Esophagus muscularis mucosa (tissue), 4 donors: Measurements from ENCODE around the gene ARHGAP23. TPM values are rescaled to one million over a fixed set of nuclear protein-coding genes. Genes with fewer than 3 reads are reported as not detected.

Experiments used
- DNase-seq: peaks from one replicate; pipeline ENCODE4 v3.0.0-alpha.2; 2017; ENCODE audit errors: extremely low spot score
- H3K27ac ChIP-seq, 4 donors: fragments of 200-600 bp; sonication (generic); replicated peaks in 1 of 4; 1 replicate in 3 of 4; 2 replicates in 1 of 4; pipeline ENCODE4 v1.5.1; 2016 to 2019; ENCODE audit warnings: mild to moderate bottlenecking in 1 of 4
- H3K27me3 ChIP-seq, 4 donors: fragments of 200-600 bp; sonication (generic); one replicate each; pipeline versions ENCODE4 v1.5.1 to v1.6.0; 2016 to 2019
- H3K36me3 ChIP-seq, 4 donors: fragments of 200-600 bp; sonication (generic); one replicate each; pipeline ENCODE4 v1.5.1; 2016 to 2019
- H3K4me1 ChIP-seq, 4 donors: fragments of 200-600 bp; sonication (generic); one replicate each; pipeline ENCODE4 v1.5.1; 2016 to 2019
- H3K4me3 ChIP-seq, 4 donors: fragments of 200-600 bp; sonication (generic); 1 replicate in 2 of 4; 2 replicates in 2 of 4; pipeline ENCODE4 v1.5.1; 2016 to 2019; ENCODE audit warnings: mild to moderate bottlenecking in 4 of 4, moderate library complexity in 1 of 4
- H3K9me3 ChIP-seq, 4 donors: fragments of 200-600 bp; sonication (generic); 1 replicate in 3 of 4; 2 replicates in 1 of 4; pipeline ENCODE4 v1.5.1; 2016 to 2019
- EP300 ChIP-seq: sonication (generic); formaldehyde crosslinking; IDR thresholded peaks from one replicate; pipeline ENCODE4 v1.6.1; 2017; ENCODE audit warnings: antibody characterized with exemption
- POLR2A ChIP-seq: fragments of 450-650 bp; IDR thresholded peaks from one replicate; pipeline ENCODE4 v1.6.1; 2017; ENCODE audit warnings: antibody characterized with exemption, moderate library complexity, mild to moderate bottlenecking, low read depth
- POLR2AphosphoS5 ChIP-seq, 2 donors: sonication (generic); formaldehyde crosslinking; IDR thresholded peaks; one replicate each; pipeline ENCODE4 v1.6.1; 2017; ENCODE audit warnings: antibody characterized with exemption in 2 of 2
- whole genome bisulfite sequencing: methylation state at CpG from one replicate; pipeline ENCODE4 v1.1.5; 2018; 5-methylcytosine and 5-hydroxymethylcytosine counted together
- intact Hi-C: fragments of 100-400 bp; cut with DNase I; formaldehyde crosslinking; loops from one replicate; pipeline ENCODE4 v1.15.1; 2023
- total RNA-seq, 4 donors: library from RNA; depleted of rRNA; stranded (reverse); fragments of >200 nt; gene quantifications; one replicate each; pipeline versions ENCODE4 v1.1.0 to v1.2.1, GENCODE V29; 2016
- TF ChIP-seq, protein P1 (sequence below), 3 experiments: fragments of 200-600 bp in 2 of 3; fragments of 450-650 bp in 1 of 3; sonication (generic) in 2 of 3; IDR thresholded peaks; one replicate each; pipeline ENCODE4 v1.5.1; 2017 to 2019; ENCODE audit warnings: antibody characterized with exemption in 3 of 3, mild to moderate bottlenecking in 2 of 3, moderate library complexity in 1 of 3

Gene ARHGAP23
- total RNA-seq, 4 donors from 2014 or later, result 58.6 to 150 (median 104) TPM

DNA sequence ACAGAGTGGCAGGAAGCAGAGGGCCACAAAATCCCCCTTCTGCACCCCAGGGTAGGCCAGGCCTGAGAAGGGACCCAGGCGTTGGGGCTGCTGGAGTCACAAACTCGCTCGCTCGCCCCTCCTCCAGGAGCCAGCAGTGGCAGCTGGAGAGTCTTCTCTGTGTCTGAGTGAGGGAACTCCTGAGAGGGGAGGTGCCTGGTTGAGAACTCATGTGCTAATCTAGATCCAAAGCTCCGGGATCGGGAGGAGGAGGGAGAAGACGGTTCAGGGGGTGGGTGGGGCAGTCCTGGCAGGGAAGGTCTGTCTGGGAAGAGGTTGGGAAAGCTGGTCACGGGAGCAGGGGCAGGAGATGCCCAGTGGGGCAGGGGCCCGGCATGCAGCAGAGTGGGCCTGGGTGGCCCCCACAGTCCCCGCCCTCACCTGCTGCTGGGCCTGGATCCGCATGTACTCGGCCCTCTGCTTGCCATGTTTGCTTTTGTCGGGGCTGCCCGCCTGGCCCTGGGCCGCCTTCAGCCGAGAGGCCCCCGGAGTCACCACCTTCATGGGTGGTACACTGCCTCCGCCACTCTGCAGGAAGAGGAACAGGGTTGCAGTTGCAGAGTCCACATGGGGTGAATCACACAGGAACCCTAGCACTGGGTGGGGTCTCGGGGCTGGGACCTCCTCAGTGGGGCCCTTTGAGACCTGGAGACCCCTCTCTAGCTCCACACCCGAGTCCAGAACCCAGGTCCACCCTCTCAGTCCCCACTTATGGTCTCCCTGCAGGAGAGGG, 115.3 kb downstream of the ARHGAP23 start:
- H3K4me3 ChIP-seq, result no peak overlapping the region
- no peaks in the 10 kb centered on the region for H3K36me3 ChIP-seq
- no peaks in the 10 kb centered on the region for H3K4me1 ChIP-seq
- no peaks in the 10 kb centered on the region for H3K9me3 ChIP-seq
- intact Hi-C loops, result no loop called here
- WGBS, result 81% methylated on average over 8 of the region's 20 CpGs
- H3K27me3 ChIP-seq, result peaks cover 0 to 70% (median 0%) of the 10 kb centered on the region in 4 donors
- no peak for DNase-seq
- no peak overlapping the region for H3K27ac ChIP-seq
- TF ChIP-seq POLR2A, result no peak

DNA sequence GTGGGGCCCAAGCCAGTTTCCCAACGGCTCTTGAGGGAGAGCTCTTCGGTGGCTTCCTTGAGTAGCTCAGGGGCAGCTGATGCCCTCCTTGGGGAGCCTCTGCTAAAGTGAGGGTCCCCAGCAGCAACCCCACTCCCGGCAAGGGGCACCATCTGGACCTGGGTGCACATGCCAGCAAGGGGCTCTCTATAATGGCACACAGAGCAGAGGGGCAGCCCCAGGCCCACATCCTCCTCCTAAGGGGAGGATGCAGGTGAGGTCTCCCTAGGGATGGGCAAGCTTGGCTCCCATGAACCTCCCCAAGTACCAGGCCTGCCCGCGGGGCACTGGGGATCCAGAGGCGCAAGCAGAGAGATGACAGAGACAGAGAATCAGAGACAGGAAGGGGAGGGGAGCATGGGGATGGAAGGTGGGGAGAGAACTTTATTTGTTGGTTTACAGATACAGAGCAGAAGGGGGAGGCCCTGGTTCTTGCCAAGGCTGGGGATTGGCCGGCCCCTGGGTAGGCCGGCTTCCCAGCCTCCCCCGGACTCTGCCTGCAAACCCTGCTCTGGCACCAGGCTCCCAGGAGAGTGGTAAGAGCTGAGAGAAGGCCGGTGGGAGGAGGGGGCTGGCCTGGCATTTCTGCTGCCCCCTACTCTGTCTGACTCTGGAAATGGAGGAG, 116.0 kb downstream of the ARHGAP23 start:
- 91% methylated on average over 7 of the region's 10 CpGs for WGBS
- Histone ChIP-seq H3K27me3 (peaks cover 0 to 73% (median 0%) of the 10 kb centered on the region in 4 donors), H3K4me1 (no peaks in the 10 kb centered on the region), H3K4me3 (no peak overlapping the region), H3K27ac (no peak overlapping the region), H3K9me3 (no peaks in the 10 kb centered on the region), H3K36me3 (no peaks in the 10 kb centered on the region)
- no peak for DNase-seq
- TF ChIP-seq POLR2AphosphoS5 (IDR thresholded peaks at IDR 0.05) (no peak), POLR2A (no peak), EP300 (no peak)
- TF ChIP-seq, protein P1, sequence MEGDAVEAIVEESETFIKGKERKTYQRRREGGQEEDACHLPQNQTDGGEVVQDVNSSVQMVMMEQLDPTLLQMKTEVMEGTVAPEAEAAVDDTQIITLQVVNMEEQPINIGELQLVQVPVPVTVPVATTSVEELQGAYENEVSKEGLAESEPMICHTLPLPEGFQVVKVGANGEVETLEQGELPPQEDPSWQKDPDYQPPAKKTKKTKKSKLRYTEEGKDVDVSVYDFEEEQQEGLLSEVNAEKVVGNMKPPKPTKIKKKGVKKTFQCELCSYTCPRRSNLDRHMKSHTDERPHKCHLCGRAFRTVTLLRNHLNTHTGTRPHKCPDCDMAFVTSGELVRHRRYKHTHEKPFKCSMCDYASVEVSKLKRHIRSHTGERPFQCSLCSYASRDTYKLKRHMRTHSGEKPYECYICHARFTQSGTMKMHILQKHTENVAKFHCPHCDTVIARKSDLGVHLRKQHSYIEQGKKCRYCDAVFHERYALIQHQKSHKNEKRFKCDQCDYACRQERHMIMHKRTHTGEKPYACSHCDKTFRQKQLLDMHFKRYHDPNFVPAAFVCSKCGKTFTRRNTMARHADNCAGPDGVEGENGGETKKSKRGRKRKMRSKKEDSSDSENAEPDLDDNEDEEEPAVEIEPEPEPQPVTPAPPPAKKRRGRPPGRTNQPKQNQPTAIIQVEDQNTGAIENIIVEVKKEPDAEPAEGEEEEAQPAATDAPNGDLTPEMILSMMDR (IDR thresholded peaks at IDR 0.05), result no peak
- intact Hi-C loops, result no loop called here

DNA sequence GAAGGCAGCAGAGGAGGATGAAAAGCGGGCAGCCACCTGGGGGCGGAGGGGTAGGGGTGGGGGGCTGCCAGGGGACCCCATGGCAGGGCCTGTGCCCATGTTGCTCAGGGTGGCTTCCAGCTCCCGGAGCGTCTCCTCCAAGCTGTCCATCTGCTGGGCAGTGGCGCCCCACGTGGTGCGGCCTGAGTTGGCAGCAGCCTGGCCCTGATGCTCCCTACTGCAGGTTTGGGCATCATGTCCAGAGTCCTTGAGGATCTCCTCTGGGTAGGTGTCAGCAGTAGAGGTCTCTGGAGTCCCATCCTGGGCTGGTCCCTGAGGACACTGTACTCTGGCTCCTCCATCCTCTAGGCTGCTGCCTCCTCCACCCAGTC, 116.6 kb downstream of the ARHGAP23 start:
- WGBS, result 96% methylated on average over 4 of the region's 7 CpGs
- Histone ChIP-seq H3K27ac (no peak overlapping the region), H3K9me3 (no peaks in the 10 kb centered on the region), H3K4me1 (no peaks in the 10 kb centered on the region), H3K27me3 (peaks cover 0 to 69% (median 0%) of the 10 kb centered on the region in 4 donors), H3K4me3 (no peak overlapping the region), H3K36me3 (no peaks in the 10 kb centered on the region)
- intact Hi-C loops, result no loop called here
- TF ChIP-seq POLR2AphosphoS5 (IDR thresholded peaks at IDR 0.05) (no peak), EP300 (no peak), POLR2A (no peak)
- TF ChIP-seq, protein P1 (IDR thresholded peaks at IDR 0.05), result no peak
- no peak for DNase-seq

DNA sequence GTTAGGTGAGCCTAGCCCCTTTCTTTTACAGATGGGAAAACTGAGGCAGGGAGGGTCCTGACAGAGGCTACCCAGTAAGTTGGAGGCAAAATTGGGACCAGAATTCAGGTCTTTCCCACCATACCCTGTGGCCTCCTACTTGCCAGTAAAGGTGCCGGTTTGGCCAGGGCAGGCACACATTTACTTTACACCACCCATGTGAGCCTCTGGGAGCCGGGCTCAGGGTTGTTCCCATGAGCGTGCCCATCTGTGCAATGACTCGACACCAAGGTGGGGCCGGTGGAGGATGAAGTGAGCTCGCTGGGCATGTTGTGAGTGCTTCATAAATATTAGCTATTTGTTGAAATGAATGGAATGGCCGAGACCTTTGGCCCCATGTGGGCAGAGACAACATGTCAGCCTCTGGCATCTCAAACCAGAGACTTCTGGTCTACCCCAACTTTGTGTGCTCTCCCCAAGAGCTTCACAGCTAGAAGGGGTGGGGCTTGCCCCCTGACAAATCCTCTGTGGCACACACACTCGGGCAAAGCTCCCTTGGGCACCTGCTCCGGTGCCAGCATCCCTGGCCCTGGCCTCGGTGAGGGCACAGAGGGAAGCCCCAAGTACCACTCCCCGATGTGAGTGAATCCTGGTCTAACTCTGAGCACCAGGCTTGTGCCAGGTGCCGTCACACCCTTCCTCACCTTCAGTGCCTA, 117.4 kb downstream of the ARHGAP23 start:
- Histone ChIP-seq H3K27ac (no peak overlapping the region), H3K36me3 (no peaks in the 10 kb centered on the region), H3K9me3 (no peaks in the 10 kb centered on the region), H3K4me3 (no peak overlapping the region), H3K27me3 (peaks cover 0 to 70% (median 0%) of the 10 kb centered on the region in 4 donors), H3K4me1 (no peaks in the 10 kb centered on the region)
- intact Hi-C loops, result no loop called here
- DNase-seq, result no peak
- WGBS, result 94% methylated on average over 11 of the region's 12 CpGs
- TF ChIP-seq EP300 (no peak), POLR2A (no peak), POLR2AphosphoS5 (IDR thresholded peaks at IDR 0.05) (no peak)
- TF ChIP-seq, protein P1 (IDR thresholded peaks at IDR 0.05), result no peak

DNA sequence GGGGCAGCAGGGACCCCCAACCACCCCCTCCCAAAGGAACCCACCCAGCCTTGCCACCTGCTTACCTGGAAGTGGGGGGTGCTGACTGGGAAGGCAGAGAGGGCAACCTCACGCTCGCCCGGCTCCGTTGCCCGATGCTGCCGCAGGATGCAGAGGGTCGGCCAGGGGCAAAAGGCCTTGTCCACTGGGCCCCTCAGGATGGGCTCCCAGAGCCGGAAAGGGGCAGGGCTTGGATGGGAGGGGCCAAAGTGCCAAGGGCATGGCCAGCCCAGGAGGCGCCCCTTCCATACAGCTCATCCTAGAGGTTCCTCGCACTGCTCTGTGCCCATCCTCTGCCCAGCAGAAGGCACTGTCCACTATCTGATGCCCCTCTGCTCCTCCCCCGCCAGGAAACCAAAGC, 118.1 kb downstream of the ARHGAP23 start:
- TF ChIP-seq POLR2A (no peak), EP300 (no peak), POLR2AphosphoS5 (IDR thresholded peaks at IDR 0.05) (no peak)
- TF ChIP-seq, protein P1 (IDR thresholded peaks at IDR 0.05), result no peak
- no peak overlapping the region for H3K27ac ChIP-seq
- intact Hi-C loops, result no loop called here
- H3K27me3 ChIP-seq, result peaks cover 0 to 75% (median 0%) of the 10 kb centered on the region in 4 donors
- H3K4me1 ChIP-seq, result no peaks in the 10 kb centered on the region
- H3K36me3 ChIP-seq, result no peaks in the 10 kb centered on the region
- DNase-seq, result no peak
- WGBS, result 95% methylated on average over 3 of the region's 11 CpGs
- H3K9me3 ChIP-seq, result no peaks in the 10 kb centered on the region
- no peak overlapping the region for H3K4me3 ChIP-seq
